K562 (cell line): ENCODE data around the gene KLHDC10. TPM values are rescaled to one million over a fixed set of nuclear protein-coding genes. Genes with fewer than 3 reads are reported as not detected.

Experiments used
- ARID1B ChIP-seq: fragments of 450-650 bp; IDR thresholded peaks from 2 replicates; pipeline ENCODE4 v1.6.1; 2016; ENCODE audit warnings: antibody characterized with exemption, mild to moderate bottlenecking, inconsistent platforms
- BACH1 ChIP-seq: fragments of 200-800 bp; sonication (Bioruptor generic); IDR thresholded peaks from 2 replicates; pipeline ENCODE4 v1.6.1; 2016; ENCODE audit warnings: missing genetic modification characterization, missing compliant biosample characterization
- CTBP1 ChIP-seq: fragments of 450-650 bp; IDR thresholded peaks from 2 replicates; pipeline ENCODE4 v1.6.1; 2016; ENCODE audit warnings: borderline replicate concordance
- CXXC5 ChIP-seq: fragments of 250-450 bp; sonication (Bioruptor Pico); IDR thresholded peaks from 2 replicates; pipeline ENCODE4 v1.8.0; 2022; ENCODE audit warnings: inconsistent platforms, mild to moderate bottlenecking, moderate library complexity
- ETV1 ChIP-seq: fragments of 450-650 bp; conservative IDR thresholded peaks from 2 replicates; pipeline ENCODE4 v1.6.1; 2016; ENCODE audit warnings: missing genetic modification characterization, control low read depth, low read depth, missing compliant biosample characterization
- FOXA3 ChIP-seq, 2 experiments: fragments of 450-650 bp in 1 of 2; sonication (generic) in 1 of 2; formaldehyde crosslinking; IDR thresholded peaks in 1 of 2; conservative IDR thresholded peaks in 1 of 2; 2 replicates each; pipeline versions ENCODE4 v1.4.0 to v1.8.0; 2020 to 2022; ENCODE audit warnings: mild to moderate bottlenecking in 2 of 2, missing genetic modification reagents in 1 of 2
- FOXJ2 ChIP-seq: fragments of 200-800 bp; sonication (Bioruptor generic); IDR thresholded peaks from 2 replicates; pipeline ENCODE4 v1.6.1; 2016; ENCODE audit warnings: missing genetic modification characterization, missing compliant biosample characterization
- GATAD2A ChIP-seq: fragments of 450-650 bp; IDR thresholded peaks from 2 replicates; pipeline ENCODE4 v1.6.1; 2017
- KHSRP ChIP-seq: fragments of 450-650 bp; IDR thresholded peaks from 2 replicates; pipeline ENCODE4 v1.6.1; 2017
- NCOA2 ChIP-seq, 2 experiments: fragments of 450-650 bp; IDR thresholded peaks; 2 replicates each; pipeline ENCODE4 v1.6.1; 2018; ENCODE audit warnings: mild to moderate bottlenecking in 2 of 2, moderate library complexity in 1 of 2; ENCODE audit not compliant: partially characterized antibody in 2 of 2
- NFATC3 ChIP-seq: fragments of 450-650 bp; IDR thresholded peaks from 2 replicates; pipeline ENCODE4 v1.6.1; 2017; ENCODE audit warnings: mild to moderate bottlenecking
- NFIX ChIP-seq: fragments of 250-450 bp; sonication (Bioruptor Pico); IDR thresholded peaks from 2 replicates; pipeline ENCODE4 v1.4.0; 2020; ENCODE audit warnings: low read depth, mild to moderate bottlenecking, moderate library complexity
- NUFIP1 ChIP-seq: fragments of 450-650 bp; IDR thresholded peaks from 2 replicates; pipeline ENCODE4 v1.6.1; 2018; ENCODE audit not compliant: partially characterized antibody
- RBBP5 ChIP-seq: fragments of 200-600 bp; sonication (generic); IDR thresholded peaks from 2 replicates; pipeline ENCODE4 v1.6.1; 2012; ENCODE audit warnings: borderline replicate concordance, mild to moderate bottlenecking, low read length, control low read depth, inconsistent platforms; ENCODE audit not compliant: insufficient read depth, poor library complexity, severe bottlenecking
- SP1 ChIP-seq: sonication (generic); formaldehyde crosslinking; IDR thresholded peaks from 2 replicates; pipeline ENCODE4 v1.8.1; 2022; ENCODE audit warnings: mild to moderate bottlenecking, missing genetic modification reagents
- TGIF2 ChIP-seq: sonication (generic); formaldehyde crosslinking; IDR thresholded peaks from 2 replicates; pipeline ENCODE4 v1.8.1; 2022; ENCODE audit warnings: mild to moderate bottlenecking, missing genetic modification reagents, moderate library complexity
- ZBTB2 ChIP-seq: fragments of 450-650 bp; IDR thresholded peaks from 2 replicates; pipeline ENCODE4 v1.6.1; 2016; ENCODE audit warnings: antibody characterized with exemption
- ZNF280A ChIP-seq: fragments of 450-650 bp; IDR thresholded peaks from 2 replicates; pipeline ENCODE4 v1.6.1; 2018; ENCODE audit warnings: mild to moderate bottlenecking, low read depth; ENCODE audit not compliant: partially characterized antibody
- ZNF347 ChIP-seq: fragments of 450-650 bp; formaldehyde crosslinking; IDR thresholded peaks from 2 replicates; pipeline ENCODE4 v1.4.0; 2020; ENCODE audit warnings: low read depth, mild to moderate bottlenecking, moderate library complexity
- ZNF384 ChIP-seq: IDR thresholded peaks from 2 replicates; pipeline ENCODE4 v1.6.1; 2012; ENCODE audit warnings: low read depth, low read length, improper control_type of control experiment
- ZNF639 ChIP-seq, 2 experiments: fragments of 200-800 bp in 1 of 2; sonication (Bioruptor generic) in 1 of 2; sonication (generic) in 1 of 2; formaldehyde crosslinking in 1 of 2; IDR thresholded peaks in 1 of 2; conservative IDR thresholded peaks in 1 of 2; 2 replicates each; pipeline versions ENCODE4 v1.5.0 to v1.6.1; 2016 to 2020; ENCODE audit warnings: missing compliant biosample characterization in 1 of 2, missing genetic modification characterization in 1 of 2, missing genetic modification reagents in 1 of 2
- ZNF696 ChIP-seq: fragments of 250-450 bp; sonication (Bioruptor Pico); conservative IDR thresholded peaks from 2 replicates; pipeline ENCODE4 v1.4.0; 2020; ENCODE audit warnings: mild to moderate bottlenecking, moderate library complexity
- polyA plus RNA-seq, 8 experiments: library from polyadenylated mRNA; depleted of rRNA in 4 of 8; stranded (reverse) in 5 of 8; unstranded in 3 of 8; fragments of >200 nt; fragmentation: Nextera tagmentation in 2 of 8; fragmentation: Illumina TruSeq in 1 of 8; extraction: Ambion mirVana in 2 of 8; extraction: Trizol in 1 of 8; gene quantifications; 2 replicates each; pipeline versions ENCODE4 v1.2.1 to v1.2.3, GENCODE V29; 2011 to 2014; ENCODE audit warnings: inconsistent platforms in 1 of 8, missing spikeins in 1 of 8
- total RNA-seq, 7 experiments: library from RNA; depleted of rRNA in 6 of 7; stranded (reverse); fragments of >200 nt in 6 of 7; fragmentation: Illumina TruSeq in 2 of 7; extraction: Trizol in 2 of 7; gene quantifications; 2 replicates each; pipeline versions ENCODE4 v1.2.1 to v1.2.3, GENCODE V29; 2011 to 2021; ENCODE audit warnings: low replicate concordance in 1 of 7

Gene KLHDC10
- total and polyA plus RNA-seq, 9 of the 15 experiments (the other 6 are each of a cell fraction or from before 2014, with no cell fraction given), result 9.8 to 80.5 (median 31.4) TPM

- TF ChIP-seq GATAD2A (no peak), ZNF384 (0 out of 2 replicates have a peak, but pooled peaks have one; percentile 4), NFATC3 (no peak), ETV1 (tag) (no peak), CXXC5 (no peak), ARID1B (0 out of 2 replicates have a peak, but pooled peaks have one; percentile 21), RBBP5 (peak; percentile 36), TGIF2 (CRISPR knock-in tag) (no peak), ZNF347 (CRISPR knock-in tag) (no peak), ZNF280A (no peak), NCOA2 (IDR thresholded peaks at IDR 0.05; ENCODE audit: partially characterized antibody in 2 of 2) (no peak), NUFIP1 (peak; percentile 47), KHSRP (peak; percentile 55; the same call in 1 of the 2 replicates), ZNF696 (CRISPR knock-in tag) (0 out of 2 replicates have a peak, but pooled peaks have one; percentile 0), NFIX (CRISPR knock-in tag) (no peak), BACH1 (tag) (peak; percentile 73), SP1 (CRISPR knock-in tag) (no peak), FOXA3 (CRISPR knock-in tag; conservative IDR thresholded peaks at IDR 0.05 in 1 of 2, IDR thresholded peaks at IDR 0.05 in 1 of 2) (peak in 1 of 2 experiments; percentile 22; a peak in 2 of 4 replicates), CTBP1 (no peak), FOXJ2 (tag) (peak; percentile 21; the same call in 1 of the 2 replicates), ZBTB2 (no peak), ZNF639 (CRISPR knock-in tag; conservative IDR thresholded peaks at IDR 0.05 in 1 of 2, IDR thresholded peaks at IDR 0.05 in 1 of 2) (0 out of 4 replicates have a peak, but pooled peaks of 1 of the 2 experiments have one; percentile 42)
Measured at GRCh38 chr7:130069179-130069977, 956 bp upstream of the KLHDC10 start (continued).
